Stimulated activated CD8-positive, alpha-beta memory T cell treated with anti-CD3 and anti-CD28 coated beads, Interleukin-15, amount 100 ng/mL, for 4 hours (primary cell): Measurements from ENCODE around the gene FSIP1.
"Not testable (repeated sequence)": the region's sequence is repeated elsewhere in the genome, so short reads cannot be mapped to it uniquely, and the experiment has no call there.

Source experiments
- DNase-seq, 2 donors: peaks; one replicate each; pipeline ENCODE4 v3.0.0-alpha.2; 2020; ENCODE audit warnings: low read depth in 2 of 2

The FSIP1 gene

DNA sequence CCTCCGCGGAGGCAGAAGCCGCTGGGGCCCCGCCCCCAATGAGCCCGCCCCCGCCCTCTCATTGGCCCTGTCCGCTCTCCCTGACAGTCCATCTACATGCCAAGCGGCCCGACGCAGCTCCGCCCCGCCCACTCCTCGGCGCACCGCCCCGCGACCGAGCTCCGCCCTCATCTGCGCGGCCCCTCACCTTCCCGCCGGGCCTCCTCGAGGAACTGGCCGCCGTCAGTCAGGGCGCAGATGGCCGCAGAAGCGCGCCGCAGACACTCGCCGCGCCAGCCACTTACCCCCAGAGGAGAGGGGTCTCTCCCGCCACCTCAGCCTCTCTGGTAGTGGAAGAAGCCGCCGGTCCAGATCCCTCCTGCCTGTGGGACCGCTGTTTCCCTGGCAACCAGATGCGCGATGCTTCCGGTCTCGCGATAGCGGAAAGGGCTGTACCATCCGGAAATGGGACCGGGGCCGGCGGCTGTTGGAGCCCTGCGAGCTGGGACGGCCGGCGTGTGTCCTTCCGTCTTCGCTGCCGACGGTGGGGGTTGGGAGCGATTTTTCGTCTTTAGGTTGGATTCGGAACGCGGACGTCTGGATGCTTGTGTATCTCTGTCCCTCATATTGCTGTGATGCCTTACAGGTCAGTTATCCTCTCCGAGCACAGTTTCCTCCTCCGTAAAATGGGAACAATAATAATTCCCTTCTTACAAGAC lies at the start of gene FSIP1:
FSIP1 (minus strand) TSS at position 401 of the 698 bp plus-strand sequence. CDS start 6,317 bp downstream, outside the sequence.
- peak; percentile 89 to 90 for DNase-seq

DNA sequence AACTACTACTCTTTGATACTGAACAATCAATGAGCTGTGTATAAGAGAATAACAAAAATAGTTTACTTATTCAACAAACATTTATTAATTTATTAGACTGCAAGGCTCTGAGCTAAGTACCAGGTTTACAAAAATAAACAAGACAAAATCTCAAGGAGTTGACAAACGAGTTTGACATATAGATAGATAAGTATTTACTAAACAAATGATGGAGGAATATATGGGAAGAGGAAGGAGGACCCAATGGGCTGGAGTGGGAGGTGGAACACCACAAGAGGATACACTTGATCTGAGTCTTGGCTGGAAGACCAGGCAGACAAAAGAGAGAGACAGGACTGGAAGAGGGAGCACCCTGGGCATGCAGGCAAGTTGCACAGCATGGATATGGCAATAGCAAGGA lies 47.5 kb upstream of the FSIP1 start:
- no peak for DNase-seq

DNA sequence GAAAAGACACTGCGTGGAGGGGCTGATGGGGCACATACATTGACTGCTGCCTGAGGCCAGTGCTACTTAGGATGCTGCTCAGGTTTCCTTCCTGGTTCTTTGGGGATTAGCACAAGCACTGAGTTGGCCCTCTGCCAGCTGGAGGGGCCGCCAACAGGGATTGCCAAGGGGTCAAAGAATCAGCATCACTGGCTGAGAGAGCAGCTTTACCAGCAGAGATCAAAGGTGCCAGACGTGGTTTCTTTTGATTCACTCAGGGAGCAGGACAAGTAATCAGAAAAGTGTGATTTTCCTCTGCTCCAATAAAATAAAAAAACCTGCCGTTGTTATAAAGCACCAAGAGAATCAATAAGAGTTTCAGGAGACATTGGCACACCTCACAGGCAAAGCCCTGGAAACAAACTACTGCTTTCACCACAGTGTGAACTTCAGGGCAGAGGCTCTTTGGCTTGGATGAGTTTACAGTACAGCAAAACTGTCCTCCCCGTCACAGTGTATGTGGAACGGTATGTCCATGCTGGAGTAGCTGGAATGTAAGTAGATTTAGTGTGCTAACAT lies 45.8 kb upstream of the FSIP1 start:
- DNase-seq: no peak

DNA sequence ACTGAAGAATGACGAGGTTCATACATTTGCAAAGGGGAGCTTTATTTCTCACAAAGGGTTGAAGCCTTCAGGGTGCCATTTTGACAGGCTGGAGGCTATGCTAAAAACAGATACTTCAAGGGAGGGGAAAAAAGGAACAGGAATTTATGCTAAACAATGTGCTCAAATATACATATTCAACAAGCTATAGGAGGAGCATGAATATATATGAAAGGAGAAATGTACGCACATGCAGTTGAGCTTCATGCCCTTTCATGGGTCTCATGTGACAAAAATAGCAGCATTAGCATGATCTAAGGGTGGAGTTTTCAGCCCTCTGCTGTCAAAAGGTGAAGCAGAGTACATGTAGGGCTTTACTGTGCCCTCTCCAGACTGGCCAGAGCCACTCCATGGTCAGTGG lies 44.3 kb upstream of the FSIP1 start:
- DNase-seq: no peak

DNA sequence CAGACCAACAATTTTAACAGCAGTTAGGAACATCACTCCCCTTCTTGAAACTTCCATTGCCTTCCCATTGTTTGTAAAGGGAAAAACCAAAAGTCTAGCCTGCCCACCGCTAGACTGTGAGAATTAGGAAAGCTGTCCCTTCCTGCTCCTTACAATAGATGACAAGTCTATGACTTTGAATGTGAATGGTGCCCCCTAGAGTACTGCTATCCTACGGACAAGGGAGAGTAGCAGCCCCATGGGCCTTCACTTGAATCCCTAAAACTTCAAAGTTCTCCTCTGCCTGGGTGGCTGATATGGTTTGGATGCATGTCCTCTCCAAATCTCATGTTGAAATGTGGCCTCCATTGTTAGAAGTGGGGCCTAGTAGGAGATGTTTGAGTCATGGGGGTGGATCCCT lies 41.0 kb upstream of the FSIP1 start:
- DNase-seq: no peak

DNA sequence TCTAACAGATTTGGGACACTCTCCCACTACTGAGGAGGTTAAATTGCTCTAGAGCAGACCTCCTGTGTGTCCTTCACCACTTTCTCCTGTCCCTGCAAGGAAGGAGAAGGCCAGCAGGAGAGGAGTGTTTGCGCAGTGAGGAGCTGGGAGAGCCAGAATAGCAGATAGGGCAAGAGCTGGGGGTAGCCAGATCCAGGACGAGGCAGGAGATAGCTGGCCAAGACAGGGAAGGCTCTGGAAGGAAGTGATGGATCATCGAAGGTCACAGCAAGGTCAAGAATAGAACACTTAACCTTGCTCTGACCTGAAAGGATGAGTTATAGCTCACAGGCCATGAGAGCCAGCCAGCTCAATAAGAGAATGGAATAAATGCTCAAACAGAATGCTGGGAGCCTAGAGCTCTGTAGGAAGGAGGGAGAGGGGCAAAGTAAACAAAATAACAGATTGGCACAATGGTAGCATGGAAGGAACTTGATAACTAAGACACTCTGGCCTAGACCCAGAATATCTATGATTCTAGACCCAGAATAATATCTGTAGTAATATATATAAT lies 37.5 kb upstream of the FSIP1 start:
- DNase-seq: no peak

DNA sequence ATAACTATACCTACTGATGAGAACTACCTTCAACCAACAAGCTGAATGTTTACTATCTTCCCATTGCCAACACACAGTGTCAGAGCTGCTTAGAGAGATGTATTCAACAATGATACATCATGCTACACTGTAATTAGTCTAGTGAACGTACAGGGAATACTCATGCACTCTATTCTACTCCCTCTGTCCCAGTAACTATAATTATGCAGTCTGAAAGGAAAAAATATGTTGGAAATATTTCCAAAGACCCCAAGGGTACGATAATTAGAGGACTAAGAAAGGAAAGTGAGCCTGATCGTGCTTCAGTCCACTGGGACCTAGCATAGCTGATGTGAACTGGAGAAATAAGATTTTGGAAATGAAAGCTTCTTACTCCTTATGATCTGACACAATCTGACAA lies 36.9 kb upstream of the FSIP1 start:
- DNase-seq: no peak

DNA sequence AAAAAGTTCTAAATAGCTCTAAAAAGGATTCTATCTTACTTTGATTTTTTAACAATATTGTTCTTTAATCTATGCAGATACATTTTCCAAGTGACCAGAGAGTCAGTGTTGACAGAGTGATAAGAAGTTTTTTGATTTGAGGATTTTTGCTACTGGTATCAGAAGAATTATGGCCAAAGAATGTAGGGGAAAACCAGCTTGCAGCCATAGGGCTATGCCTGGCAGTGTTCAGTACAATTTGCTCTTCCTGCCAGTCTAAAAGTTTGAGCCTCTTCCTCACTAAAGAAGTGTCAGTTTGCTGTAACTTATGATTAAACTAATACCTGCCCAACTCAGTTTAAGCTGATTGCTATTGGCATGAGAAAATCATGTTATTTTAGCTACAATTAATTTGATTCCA lies 35.3 kb upstream of the FSIP1 start:
- DNase-seq: no peak

DNA sequence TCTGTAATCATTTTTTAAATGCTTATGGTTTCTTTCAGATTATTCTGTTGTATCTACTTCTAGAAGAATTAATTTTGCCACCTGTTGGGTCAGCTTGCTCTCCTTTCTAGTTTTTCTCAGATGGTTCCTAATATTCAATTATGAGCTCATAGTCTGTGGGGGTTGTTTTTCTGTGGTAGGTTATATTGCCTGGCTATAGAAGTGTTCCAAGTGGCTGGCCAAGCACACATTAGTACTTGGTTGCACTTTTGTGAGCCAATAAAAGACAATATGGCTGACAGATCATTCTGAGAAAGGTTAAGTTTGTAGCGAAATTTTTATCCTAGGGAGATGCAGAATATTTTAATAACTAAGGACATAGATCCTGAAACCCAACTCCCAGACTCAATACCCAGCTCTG lies 31.8 kb upstream of the FSIP1 start:
- DNase-seq: no peak

DNA sequence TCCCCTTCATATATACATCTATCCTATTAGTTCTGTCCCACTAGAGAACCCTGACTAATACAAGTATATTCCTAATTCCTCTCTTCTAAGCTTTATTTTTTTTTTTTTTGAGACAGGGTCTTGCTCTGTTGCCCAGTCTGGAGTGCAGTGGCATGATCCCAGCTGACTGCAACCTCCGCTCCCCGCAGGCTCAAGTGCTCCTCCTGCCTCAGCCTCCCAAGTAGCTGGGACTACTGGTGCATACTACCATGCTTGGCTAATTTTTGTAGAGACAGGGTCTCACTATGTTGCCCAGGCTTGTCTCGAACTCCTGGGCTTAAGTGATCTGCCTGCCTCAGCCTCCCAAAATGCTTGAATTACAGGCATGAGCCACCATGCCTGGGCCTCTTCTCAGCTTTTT lies 30.0 kb upstream of the FSIP1 start:
- not testable (repeated sequence) for DNase-seq

DNA sequence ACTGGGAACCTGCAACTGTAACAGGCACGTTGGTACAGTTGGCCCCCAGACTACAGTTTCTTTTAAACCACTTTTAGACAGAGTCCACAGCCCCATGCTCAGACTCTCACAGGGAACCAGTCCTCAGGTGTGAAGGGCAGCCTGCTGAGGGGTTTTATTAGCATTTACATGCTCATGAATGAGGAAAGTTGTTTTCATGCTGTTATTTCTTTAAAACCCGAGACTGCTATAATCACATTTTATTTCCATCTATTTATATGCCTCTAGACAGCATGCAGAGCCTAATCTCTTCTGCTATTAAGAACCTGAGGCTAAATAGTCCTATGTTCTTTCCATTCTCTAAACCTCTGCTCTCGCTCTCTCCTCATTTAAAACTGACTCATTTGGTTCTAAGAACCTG lies 26.3 kb upstream of the FSIP1 start:
- no peak for DNase-seq

DNA sequence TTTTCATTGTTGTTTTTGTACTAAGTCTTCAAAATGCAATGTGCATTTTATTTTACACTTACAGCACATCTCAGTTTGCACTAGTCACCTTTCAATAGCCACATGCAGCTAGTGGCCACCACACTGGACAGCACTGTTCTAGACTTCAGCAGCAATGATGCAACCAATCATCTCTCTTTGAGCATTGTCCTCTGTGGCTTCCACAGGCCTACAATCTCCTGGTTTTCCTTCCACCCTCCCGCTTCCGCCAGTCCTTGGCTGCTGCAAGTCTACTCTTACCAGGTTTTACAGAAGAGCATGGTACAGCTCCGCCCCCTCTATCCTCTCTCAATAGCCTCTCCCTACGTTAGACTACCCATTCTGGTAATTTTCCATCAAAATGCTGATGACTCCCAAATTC lies 25.1 kb upstream of the FSIP1 start:
- DNase-seq: no peak

DNA sequence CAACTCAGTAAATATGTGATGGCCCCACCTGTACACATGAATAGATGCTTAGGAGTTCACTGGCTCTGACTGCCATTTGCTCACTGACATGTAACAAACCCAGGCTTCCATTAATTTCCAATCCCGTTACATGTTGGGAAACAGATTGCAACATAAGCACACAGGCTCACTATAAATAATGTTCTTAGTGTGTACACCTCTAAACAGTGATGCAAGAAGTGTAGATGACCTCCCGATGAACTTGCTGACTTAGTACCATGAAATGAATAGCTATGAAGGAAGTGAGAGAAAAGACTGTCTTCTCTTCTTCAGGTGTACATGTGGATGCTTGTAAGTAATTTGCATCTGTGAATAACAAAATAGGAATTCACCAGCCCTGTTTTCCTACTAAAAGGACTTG lies 21.4 kb upstream of the FSIP1 start:
- no peak for DNase-seq

DNA sequence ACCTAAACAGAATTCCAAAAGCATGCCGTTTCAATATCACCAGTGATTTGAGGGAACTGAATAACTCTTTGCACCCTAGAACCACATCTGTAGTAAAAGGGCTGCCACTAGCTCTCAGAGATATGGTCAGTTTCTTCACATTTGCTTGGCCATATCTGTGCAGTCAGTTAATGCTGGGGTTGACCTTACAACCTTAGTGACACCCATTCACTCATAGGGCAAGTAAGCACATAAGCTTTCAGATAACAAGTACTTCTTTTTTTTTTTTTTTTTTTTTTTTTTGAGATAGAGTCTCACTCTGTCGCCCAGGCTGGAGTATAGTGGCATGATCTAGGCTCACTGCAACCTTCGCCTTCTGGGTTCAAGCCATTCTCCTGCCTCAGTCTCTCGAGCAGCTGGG lies 20.4 kb upstream of the FSIP1 start:
- DNase-seq: no peak

DNA sequence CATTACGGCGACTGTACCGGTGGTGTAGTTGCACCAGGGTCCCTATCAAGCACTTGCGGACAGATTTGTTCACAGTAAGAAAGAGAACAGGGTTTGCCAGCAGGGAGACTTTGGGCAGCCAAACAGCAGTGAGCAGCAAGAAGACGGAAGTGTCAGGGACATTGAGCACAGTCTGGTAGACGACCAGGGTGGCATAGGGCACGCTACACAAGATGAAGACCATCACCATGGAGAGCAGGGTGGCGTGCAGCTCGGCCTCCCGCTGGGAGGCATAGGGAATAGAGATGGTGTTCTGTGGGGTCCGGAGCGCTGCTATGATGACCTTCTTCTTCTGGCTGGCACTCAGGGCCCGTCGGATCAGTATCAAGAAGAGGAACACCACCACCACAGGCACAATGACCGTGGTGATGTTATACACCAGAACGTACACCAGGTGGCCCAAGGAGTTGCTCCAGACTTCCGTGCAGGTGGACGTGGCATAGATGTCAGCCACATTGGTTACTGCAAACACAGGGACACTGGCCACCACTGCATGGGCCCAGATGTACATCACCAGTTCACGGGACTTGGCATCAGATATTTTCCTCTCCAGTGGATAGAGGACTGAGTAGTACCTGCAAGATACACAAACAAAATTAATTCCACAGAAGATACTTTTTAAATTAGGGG lies 19.1 kb upstream of the FSIP1 start:
- no peak for DNase-seq

DNA sequence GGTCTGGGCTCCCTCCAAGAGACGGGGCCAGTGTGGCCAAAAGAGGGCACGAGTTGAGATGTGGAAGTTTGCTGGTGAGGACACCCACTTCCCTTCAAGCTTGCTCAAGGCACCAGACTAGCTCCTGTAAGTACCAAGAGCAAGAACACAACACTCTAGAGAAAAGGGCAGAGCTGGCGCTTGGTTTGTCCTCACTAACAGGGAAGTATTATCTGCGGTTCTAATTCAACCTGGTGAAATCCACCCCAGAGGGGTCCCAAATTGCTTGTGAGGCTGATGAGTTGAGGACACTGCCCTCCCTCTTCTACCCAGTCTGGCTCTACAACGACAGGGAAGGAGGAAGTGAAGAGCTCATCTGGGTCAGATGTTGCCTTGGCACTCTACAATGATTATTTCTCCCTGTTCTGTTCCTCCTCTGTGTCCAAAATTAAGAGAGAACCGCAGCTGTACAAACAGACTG lies 16.9 kb upstream of the FSIP1 start:
- no peak for DNase-seq

DNA sequence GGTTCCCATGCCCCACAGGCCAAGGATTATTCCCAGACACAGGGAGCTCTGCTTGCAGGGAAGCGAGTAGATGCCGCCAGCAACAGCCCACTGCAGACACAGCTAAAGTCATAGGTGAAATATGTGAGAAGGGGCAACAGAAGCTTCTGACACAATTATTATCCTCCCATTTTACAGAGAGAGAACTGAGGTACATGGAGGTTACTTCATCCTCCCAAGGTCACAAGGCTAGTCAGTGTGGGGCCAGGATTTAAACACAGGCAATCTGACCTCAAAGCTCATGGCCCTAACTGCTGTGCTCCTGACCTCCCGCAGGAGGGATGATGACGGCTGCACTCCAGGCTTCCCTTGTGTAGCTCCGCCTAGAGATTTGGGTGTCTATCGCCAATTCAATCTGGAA lies 15.7 kb upstream of the FSIP1 start:
- no peak for DNase-seq

DNA sequence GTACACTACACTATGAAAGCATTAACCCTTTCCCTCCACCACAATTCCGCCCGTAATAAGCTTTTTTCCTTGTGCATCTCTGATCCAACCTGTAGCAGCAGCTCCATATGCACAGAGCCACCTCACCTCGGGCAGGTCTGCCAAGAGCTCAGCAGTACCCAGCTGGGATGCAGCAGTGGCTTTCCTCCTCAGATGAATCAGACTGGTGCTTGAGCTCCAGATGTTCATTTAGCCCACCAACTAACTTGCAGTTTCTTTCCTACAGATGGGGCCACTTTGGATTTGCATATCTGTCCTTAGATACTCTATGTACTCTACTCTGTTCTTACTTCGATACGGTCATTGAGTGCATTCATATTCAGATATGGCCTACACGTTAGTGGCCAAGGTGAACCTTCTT lies 14.8 kb upstream of the FSIP1 start:
- no peak for DNase-seq

DNA sequence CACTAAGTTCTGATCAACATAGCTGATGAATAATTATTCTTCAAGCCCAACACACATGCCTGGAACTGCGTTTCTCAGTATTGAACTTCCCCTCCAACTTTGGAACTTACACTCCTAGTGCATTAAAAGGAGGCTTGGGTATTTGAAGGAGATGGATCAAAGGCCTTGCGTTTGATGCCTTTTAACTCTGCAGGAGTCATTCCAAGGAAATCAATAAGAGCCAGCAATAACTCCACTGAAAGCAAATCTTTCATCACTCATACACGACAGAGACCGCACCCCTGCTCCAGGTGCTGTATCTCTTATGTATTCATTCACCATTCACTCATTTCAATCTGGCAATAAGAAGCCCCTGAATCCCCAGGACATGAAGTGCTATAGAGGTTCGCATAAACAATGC lies 14.0 kb upstream of the FSIP1 start:
- DNase-seq: no peak

DNA sequence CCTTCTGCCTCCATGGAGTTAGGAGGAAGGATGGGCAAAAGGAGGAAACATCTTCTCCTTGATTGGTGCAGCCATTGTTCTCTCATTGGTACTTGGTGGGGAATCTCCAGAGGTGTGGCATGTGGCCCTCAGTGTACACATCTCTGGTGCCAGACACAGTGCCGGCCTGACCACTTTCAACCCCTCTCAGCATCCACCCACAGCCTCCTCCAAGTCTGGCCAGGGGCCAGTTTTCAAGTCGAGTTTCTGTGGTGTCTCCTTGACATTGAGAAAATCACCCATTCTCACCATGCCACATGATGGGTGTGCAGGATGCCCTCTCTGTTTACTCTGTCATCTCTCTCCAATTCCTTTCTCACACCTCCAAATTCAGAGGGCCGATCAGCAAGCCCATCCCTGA lies 12.8 kb upstream of the FSIP1 start:
- no peak for DNase-seq

DNA sequence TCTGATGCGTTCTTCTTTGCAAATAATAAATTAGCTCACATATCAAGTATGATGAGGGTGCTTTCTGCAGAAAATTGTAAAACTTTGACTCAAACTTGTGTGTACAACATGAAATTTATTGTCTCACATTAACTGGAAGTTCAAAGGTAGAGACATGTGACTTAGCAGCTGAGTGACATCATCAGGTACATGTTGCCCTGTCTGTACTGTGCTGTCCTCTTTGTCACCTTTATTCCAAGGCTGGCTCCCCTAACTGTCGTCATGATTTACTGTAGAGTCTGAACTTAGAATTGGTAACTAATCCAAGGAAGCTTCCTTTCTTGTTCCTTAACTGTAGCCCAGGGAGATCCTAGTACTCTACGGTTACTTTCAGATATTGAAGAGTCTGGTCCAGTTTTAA lies 12.3 kb upstream of the FSIP1 start:
- no peak for DNase-seq

DNA sequence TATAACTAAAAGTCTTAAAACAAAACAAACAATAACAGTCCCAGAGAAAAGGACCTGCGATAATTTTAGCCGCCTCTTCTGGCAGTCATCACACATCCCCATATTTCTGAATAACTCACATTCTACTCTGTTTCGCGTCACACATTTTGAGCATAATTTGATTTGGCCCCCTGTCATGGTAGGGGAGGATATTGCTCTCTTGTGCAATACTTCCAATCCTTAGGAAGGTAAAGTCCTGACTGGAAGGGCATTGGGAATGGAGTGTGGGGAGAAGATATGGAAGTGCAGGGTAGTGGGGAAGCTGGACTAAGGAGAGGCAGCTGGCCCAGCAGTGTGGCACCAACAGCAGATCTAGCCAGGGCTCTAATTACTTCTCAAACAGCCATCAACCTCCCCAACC lies 11.3 kb upstream of the FSIP1 start:
- DNase-seq: no peak

DNA sequence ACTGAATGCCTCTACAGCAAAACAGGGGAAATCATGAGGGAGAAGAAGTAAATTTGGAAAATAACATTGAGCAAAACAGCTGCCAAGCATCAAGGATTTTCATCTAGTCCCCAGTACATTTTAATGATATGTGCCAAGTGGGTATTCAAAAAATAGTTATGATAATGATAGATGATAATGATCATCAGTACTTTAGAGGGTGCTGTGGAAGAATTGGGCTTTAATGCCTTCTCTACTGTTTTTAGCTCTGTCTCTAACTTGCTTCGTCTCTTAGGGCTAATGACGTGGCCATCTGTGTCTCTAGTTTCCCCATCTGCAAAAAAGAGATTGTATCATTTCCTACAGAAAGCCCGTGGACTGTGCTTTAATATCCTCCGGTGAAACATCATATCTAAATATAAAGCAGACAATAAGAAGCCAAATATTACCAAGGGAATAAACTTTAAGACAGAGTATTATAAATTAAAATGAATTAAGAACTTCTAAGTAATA lies 10.2 kb upstream of the FSIP1 start:
- DNase-seq: no peak
